ENCODE results near the gene CGB2.
"Not testable (repeated sequence)": the region's sequence is repeated elsewhere in the genome, so short reads cannot be mapped to it uniquely, and the experiment has no call there.

CGB2 gene

DNA sequence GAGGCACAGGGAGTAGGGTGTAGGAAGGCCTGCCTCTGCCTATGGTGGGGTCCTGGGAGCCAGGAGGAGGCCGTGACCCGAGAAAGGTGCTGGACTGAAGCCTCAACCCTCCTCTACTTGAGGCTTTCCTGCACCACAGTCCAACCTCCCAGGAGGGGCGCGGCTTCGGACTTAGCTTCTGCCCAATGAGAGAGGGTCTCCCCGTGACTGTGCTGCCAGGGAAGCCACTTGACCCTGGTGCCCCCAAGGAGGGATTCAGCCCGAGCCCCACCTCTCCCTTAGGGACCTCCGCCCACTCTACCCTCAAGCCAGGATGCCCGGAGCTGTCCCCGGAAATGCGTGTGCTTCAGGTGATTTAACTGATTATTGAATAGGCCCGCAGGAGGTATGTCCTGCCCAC lies 17.3 kb downstream of the CGB2 start, which contains the start of gene CGB8:
CGB8 (minus strand) TSS at position 101 of the 400 bp plus-strand sequence. CDS start 372 bp downstream, outside the sequence.
- H3K27ac ChIP-seq (ENCODE audit: poor library complexity, severe bottlenecking); H3K4me3 ChIP-seq (ENCODE audit: severe bottlenecking); H3K4me1 ChIP-seq (ENCODE audit: insufficient read depth, poor library complexity, severe bottlenecking); ATAC-seq (ENCODE audit: low read depth); H3K27me3 ChIP-seq (ENCODE audit: insufficient read depth, poor library complexity, severe bottlenecking); DNase-seq (ENCODE audit: low spot score); H3K9me3 ChIP-seq (ENCODE audit: severe bottlenecking); H3K36me3 ChIP-seq (ENCODE audit: low read depth): not testable (repeated sequence)

DNA sequence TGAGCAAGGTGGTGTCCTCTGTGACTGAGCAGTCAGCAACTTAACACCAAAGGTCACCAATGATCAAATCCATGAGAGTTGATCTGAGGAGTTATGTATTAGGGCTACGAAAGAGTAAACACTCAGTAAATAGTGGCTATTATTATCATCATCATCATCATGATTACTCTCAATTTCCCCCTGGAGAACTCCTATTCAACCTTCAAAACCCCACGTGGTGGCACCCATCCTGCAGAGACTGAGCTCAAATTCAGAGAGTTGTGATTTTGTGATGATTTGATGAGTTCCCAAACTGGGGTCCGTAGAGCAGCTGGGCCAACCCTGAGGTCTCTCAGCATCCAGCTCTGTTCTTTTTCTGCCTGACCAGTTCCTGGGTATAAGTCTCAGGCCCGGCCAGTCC lies 18.1 kb downstream of the CGB2 start:
- ATAC-seq (ENCODE audit: low read depth); H3K4me3 ChIP-seq (ENCODE audit: severe bottlenecking); H3K4me1 ChIP-seq (ENCODE audit: insufficient read depth, poor library complexity, severe bottlenecking); H3K27me3 ChIP-seq (ENCODE audit: insufficient read depth, poor library complexity, severe bottlenecking); DNase-seq (ENCODE audit: low spot score); H3K36me3 ChIP-seq (ENCODE audit: low read depth); H3K9me3 ChIP-seq (ENCODE audit: severe bottlenecking): not testable (repeated sequence)
- H3K27ac ChIP-seq (ENCODE audit: poor library complexity, severe bottlenecking) = peak overlapping the region; percentile 34

DNA sequence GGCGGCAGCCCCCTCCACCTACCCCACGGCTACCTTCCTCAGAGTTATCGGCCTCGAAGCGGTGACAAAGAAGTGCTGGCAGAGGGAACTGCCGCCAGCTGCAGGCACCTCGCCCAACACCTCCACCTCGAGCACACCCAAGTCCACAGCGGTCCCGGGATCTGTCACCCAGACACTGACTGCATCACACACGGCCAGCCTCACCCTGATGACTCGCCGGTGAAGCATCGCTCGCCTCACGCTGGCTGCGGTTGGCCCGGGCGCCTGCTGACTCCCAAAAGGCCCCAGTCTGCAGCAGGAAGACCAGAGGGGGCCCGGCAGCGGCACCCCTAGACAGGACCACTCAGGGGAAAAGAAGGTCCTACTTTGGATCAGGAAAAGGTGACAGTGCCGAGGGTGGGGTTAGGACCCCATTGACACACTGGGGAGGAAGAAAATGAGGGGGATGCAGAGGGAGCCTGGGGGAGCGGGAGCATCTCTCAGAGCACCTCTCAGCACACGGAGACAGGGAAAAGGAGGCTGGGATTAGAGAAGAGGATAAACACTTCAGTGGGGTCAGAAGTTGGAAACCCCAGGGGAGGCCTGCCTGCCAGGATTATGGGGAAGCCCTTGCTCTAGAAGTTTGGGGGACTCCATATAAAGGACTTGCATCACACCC lies 18.8 kb downstream of the CGB2 start:
- not testable (repeated sequence) for H3K36me3 ChIP-seq (ENCODE audit: low read depth); H3K4me1 ChIP-seq (ENCODE audit: insufficient read depth, poor library complexity, severe bottlenecking); H3K4me3 ChIP-seq (ENCODE audit: severe bottlenecking); H3K9me3 ChIP-seq (ENCODE audit: severe bottlenecking); H3K27me3 ChIP-seq (ENCODE audit: insufficient read depth, poor library complexity, severe bottlenecking); DNase-seq (ENCODE audit: low spot score)
- H3K27ac ChIP-seq (ENCODE audit: poor library complexity, severe bottlenecking) = peak overlapping the region; percentile 34
- peak; percentile 99 for ATAC-seq (ENCODE audit: low read depth)

DNA sequence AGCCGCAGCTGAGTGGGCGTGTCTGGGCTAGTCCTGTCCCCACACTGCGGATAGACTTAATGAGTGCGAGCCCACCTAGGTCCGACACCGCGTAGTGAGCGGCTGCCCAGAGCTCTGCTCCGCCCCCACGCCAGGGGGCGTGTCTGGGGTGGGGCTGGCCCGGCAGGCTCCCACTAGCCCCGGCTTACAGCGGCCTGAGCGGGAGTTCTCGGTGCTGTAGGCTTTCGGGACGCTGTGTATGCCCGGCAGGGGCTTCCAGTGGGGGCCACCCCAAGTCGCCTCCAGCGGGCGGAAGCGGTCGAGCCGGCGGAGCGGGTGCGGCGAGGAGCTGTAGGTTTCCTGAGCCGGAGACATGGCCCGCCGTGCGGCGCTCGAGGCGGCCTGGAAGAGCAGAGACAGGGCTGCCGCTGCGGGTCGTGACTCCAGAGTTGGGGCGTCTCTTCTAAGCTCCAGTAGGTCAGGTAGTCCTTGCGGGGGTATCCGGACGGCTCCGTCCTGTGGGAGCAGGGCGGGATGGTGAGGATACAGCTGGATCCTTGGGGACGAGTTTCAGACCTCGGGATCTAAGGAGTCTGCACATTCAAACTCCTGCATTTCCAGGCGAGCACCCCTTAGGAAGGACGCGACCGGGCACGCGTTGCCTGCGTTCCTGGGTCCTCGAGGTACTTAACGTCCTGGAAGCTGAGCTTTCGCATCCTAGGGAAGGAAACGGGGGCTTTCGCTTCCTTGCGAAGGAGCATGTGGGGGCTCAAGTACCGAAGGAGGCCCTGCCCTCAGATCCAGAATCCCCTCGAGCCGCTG lies 24.6 kb downstream of the CGB2 start:
- H3K27me3 ChIP-seq (ENCODE audit: insufficient read depth, poor library complexity, severe bottlenecking) = no peaks in the 10 kb centered on the region
- DNase-seq (ENCODE audit: low spot score) (peak; percentile 73), ATAC-seq (ENCODE audit: low read depth) (peak; percentile 71)
- no peaks in the 10 kb centered on the region for H3K4me1 ChIP-seq (ENCODE audit: insufficient read depth, poor library complexity, severe bottlenecking)
- TF ChIP-seq, protein P1, sequence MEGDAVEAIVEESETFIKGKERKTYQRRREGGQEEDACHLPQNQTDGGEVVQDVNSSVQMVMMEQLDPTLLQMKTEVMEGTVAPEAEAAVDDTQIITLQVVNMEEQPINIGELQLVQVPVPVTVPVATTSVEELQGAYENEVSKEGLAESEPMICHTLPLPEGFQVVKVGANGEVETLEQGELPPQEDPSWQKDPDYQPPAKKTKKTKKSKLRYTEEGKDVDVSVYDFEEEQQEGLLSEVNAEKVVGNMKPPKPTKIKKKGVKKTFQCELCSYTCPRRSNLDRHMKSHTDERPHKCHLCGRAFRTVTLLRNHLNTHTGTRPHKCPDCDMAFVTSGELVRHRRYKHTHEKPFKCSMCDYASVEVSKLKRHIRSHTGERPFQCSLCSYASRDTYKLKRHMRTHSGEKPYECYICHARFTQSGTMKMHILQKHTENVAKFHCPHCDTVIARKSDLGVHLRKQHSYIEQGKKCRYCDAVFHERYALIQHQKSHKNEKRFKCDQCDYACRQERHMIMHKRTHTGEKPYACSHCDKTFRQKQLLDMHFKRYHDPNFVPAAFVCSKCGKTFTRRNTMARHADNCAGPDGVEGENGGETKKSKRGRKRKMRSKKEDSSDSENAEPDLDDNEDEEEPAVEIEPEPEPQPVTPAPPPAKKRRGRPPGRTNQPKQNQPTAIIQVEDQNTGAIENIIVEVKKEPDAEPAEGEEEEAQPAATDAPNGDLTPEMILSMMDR (IDR thresholded peaks at IDR 0.05; ENCODE audit: poor library complexity, severe bottlenecking) = no peak
- H3K27ac ChIP-seq (ENCODE audit: poor library complexity, severe bottlenecking) = peak overlapping the region; percentile 59
- peak overlapping the region; percentile 45 for H3K4me3 ChIP-seq (ENCODE audit: severe bottlenecking)
- no peaks in the 10 kb centered on the region for H3K36me3 ChIP-seq (ENCODE audit: low read depth)
- no peaks in the 10 kb centered on the region for H3K9me3 ChIP-seq (ENCODE audit: severe bottlenecking)

DNA sequence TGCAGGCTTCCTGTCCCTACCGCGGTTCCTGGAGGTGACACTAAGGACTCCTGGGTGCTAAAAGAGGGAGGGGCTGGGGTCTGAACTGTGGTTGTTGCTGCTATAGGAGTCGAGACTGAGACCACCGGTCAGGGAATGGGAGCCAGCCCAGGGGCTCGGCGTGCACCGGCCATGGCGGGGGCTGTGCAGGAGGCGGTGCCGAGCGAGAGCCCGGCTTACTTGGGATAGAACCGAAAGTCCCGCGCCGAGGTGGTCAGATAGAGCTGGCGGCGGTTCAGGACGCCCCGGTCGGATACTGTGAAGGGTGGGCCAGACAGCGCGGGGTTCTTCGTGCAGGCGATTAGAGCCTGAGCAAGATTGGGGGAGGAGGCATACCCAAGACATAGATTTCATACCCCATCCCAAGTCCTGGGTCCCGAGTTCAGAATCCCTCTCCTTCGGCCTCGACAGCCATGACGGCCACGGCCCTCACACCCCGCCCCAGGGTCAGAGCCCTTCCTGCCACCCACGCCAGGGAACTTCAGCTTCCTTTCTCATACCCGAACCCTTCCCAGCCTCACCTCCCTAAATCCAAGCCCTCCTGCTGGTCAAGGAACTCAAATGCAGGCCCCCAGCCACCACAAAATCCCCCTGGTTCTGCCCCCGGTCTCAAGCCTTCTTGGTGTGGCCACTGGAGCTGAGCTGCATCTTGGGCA lies 25.4 kb downstream of the CGB2 start:
- ATAC-seq (ENCODE audit: low read depth) = peak; percentile 17
- not testable (repeated sequence) for H3K4me1 ChIP-seq (ENCODE audit: insufficient read depth, poor library complexity, severe bottlenecking); H3K9me3 ChIP-seq (ENCODE audit: severe bottlenecking); DNase-seq (ENCODE audit: low spot score); H3K36me3 ChIP-seq (ENCODE audit: low read depth); H3K27me3 ChIP-seq (ENCODE audit: insufficient read depth, poor library complexity, severe bottlenecking)
- peak overlapping the region; percentile 59 for H3K27ac ChIP-seq (ENCODE audit: poor library complexity, severe bottlenecking)
- H3K4me3 ChIP-seq (ENCODE audit: severe bottlenecking) = peak overlapping the region; percentile 45

DNA sequence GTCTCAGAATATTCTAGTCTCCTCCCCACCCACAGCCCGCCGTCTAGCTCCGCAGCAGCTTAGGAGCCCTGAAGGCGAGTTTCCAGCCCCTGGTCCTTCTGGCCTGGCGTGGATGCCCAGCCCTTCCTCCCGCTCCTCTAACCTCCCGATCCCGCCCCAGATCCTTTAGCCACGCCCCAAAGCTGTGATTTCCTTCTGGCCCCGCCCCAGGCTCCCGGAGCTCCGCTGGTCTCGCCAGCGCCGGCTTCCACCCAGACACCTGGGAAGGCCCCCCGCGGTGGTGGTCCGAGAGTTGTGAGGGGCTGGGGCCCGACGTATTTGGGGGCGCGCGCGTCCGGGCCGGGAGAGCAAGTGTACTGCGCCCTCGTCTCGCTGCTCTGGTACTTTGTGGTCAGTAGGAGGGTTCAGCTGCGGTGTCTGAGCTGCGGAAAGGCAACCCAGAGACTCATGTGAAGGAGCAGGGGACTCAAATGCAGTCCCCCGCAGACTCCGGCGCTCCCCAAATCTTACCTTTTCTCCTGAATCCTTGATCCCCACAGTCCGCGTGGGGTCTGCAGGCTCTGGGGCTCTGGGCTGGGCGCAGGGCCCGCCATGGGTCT lies 26.0 kb downstream of the CGB2 start, which contains the start of gene CGB7:
CGB7 (minus strand) TSS at position 114 of the 599 bp plus-strand sequence. CDS start 2,374 bp downstream, outside the sequence.
- ATAC-seq (ENCODE audit: low read depth) (peak; percentile 71), DNase-seq (ENCODE audit: low spot score) (no peak)
- Histone ChIP-seq H3K9me3 (ENCODE audit: severe bottlenecking) (no peaks in the 10 kb centered on the region), H3K4me1 (ENCODE audit: insufficient read depth, poor library complexity, severe bottlenecking) (no peaks in the 10 kb centered on the region), H3K36me3 (ENCODE audit: low read depth) (no peaks in the 10 kb centered on the region), H3K4me3 (ENCODE audit: severe bottlenecking) (peak within 1 kb of the TSS; percentile 45), H3K27ac (ENCODE audit: poor library complexity, severe bottlenecking) (peak within 1 kb of the TSS; percentile 59), H3K27me3 (ENCODE audit: insufficient read depth, poor library complexity, severe bottlenecking) (no peaks in the 10 kb centered on the region)
- TF ChIP-seq, protein P1 (IDR thresholded peaks at IDR 0.05; ENCODE audit: poor library complexity, severe bottlenecking) = no peak
